ENCODE measurements around the gene DDX19B.
"Not testable (repeated sequence)": the region's sequence is repeated elsewhere in the genome, so short reads cannot be mapped to it uniquely, and the experiment has no call there.

Gene DDX19B

GRCh38 chr16:70292148-70292547 lies 6.8 kb upstream of the DDX19B start:
- not testable (repeated sequence) for H4K91ac ChIP-seq (ENCODE audit: low read depth, low read length, poor library complexity); H3K14ac ChIP-seq (ENCODE audit: low read length); H2AK5ac ChIP-seq (ENCODE audit: low read depth, low read length); H2BK15ac ChIP-seq (ENCODE audit: low read length); H3K27ac ChIP-seq (replicated peaks; ENCODE audit: low read length); H3K9me3 ChIP-seq (replicated peaks in 1 of 2; ENCODE audit: control insufficient read depth in 2 of 2, insufficient read depth in 1 of 2, low read depth in 1 of 2, low read length in 2 of 2); H4K8ac ChIP-seq (ENCODE audit: low read depth, low read length); H3K23ac ChIP-seq (ENCODE audit: low read depth, low read length, poor library complexity); H3K4me3 ChIP-seq (ENCODE audit: low read length in 2 of 2); H3K79me1 ChIP-seq (ENCODE audit: low read depth, low read length); H3K18ac ChIP-seq (ENCODE audit: low read length); H2AFZ ChIP-seq (ENCODE audit: low read length); H2BK120ac ChIP-seq (ENCODE audit: low read depth, low read length); H3K4me2 ChIP-seq (ENCODE audit: insufficient read depth, low read length, poor library complexity, severe bottlenecking); H2BK5ac ChIP-seq (ENCODE audit: low read length); DNase-seq (ENCODE audit: low spot score); H3K36me3 ChIP-seq (replicated peaks in 1 of 2; ENCODE audit: control insufficient read depth in 2 of 2, insufficient read depth in 2 of 2, low read length in 2 of 2); H3K27me3 ChIP-seq (ENCODE audit: control insufficient read depth in 3 of 3, insufficient read depth in 3 of 3, low read depth in 1 of 3, low read length in 3 of 3); H3K4me1 ChIP-seq (ENCODE audit: control insufficient read depth in 2 of 2, insufficient read depth in 1 of 2, low read depth in 1 of 2, low read length in 2 of 2); H3K9ac ChIP-seq (ENCODE audit: low read depth, low read length, poor library complexity); H3K4ac ChIP-seq (ENCODE audit: low read length); H2BK12ac ChIP-seq (ENCODE audit: low read length)
- WGBS, 2 donors (ENCODE audit: extremely low coverage in 2 of 2, insufficient read length in 2 of 2, insufficient replicate concordance in 1 of 2): no CpG with 5 or more reads among the region's 11 CpGs

DNA sequence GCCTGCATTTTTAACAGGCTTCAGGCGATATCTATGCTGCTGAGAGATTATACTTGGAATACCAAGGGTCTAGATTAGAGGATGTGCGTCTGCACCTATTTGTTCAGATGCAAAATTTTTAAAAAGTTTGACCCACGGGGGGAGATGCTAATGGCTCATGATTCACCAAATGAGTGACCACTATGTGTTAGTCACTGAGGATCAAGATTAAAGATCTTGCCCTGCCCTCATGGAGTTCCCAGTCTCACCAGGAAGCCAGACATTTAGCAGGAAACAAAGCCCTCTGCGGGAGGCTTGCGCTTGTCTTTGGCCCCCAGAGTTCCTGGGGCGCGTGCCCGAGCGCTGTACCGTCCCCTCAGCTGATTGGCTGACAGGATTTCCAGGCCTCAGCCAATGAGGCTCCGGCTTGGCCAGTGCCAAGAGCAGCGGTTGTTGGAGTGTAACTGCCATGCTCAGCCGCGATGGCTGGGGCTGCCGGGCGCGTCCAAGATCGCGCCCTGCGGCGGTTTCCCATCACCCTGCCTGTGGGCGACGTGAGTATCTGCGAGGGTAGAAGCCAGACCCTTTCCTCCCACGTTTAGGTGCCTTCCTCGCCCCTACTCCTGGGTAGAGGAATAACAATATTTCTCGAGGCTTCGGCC lies 4.5 kb upstream of the DDX19B start:
- no peak for DNase-seq (ENCODE audit: low spot score)
- H2BK5ac ChIP-seq (ENCODE audit: low read length): no peak overlapping the region
- H2AFZ ChIP-seq (ENCODE audit: low read length): no peak overlapping the region
- H3K4me1 ChIP-seq (ENCODE audit: control insufficient read depth in 2 of 2, insufficient read depth in 1 of 2, low read depth in 1 of 2, low read length in 2 of 2): peaks cover 0 to 3% of the 10 kb centered on the region in 2 donors
- no peak overlapping the region for H3K27ac ChIP-seq (replicated peaks; ENCODE audit: low read length)
- no peak overlapping the region for H3K4ac ChIP-seq (ENCODE audit: low read length)
- H3K23ac ChIP-seq (ENCODE audit: low read depth, low read length, poor library complexity): no peak overlapping the region
- no peak overlapping the region for H3K4me2 ChIP-seq (ENCODE audit: insufficient read depth, low read length, poor library complexity, severe bottlenecking)
- no peak overlapping the region for H2AK5ac ChIP-seq (ENCODE audit: low read depth, low read length)
- H2BK120ac ChIP-seq (ENCODE audit: low read depth, low read length): no peak overlapping the region
- no peak overlapping the region for H4K8ac ChIP-seq (ENCODE audit: low read depth, low read length)
- H3K14ac ChIP-seq (ENCODE audit: low read length): no peak overlapping the region
- no peaks in the 10 kb centered on the region for H3K27me3 ChIP-seq (ENCODE audit: control insufficient read depth in 3 of 3, insufficient read depth in 3 of 3, low read depth in 1 of 3, low read length in 3 of 3)
- H4K91ac ChIP-seq (ENCODE audit: low read depth, low read length, poor library complexity): no peak overlapping the region
- no peak overlapping the region for H3K4me3 ChIP-seq (ENCODE audit: low read length in 2 of 2)
- H2BK15ac ChIP-seq (ENCODE audit: low read length): no peak overlapping the region
- H3K79me1 ChIP-seq (ENCODE audit: low read depth, low read length): peaks cover 2% of the 10 kb centered on the region
- no peaks in the 10 kb centered on the region for H3K36me3 ChIP-seq (replicated peaks in 1 of 2; ENCODE audit: control insufficient read depth in 2 of 2, insufficient read depth in 2 of 2, low read length in 2 of 2)
- H3K18ac ChIP-seq (ENCODE audit: low read length): no peak overlapping the region
- peaks cover 0 to 6% of the 10 kb centered on the region in 2 donors for H3K9me3 ChIP-seq (replicated peaks in 1 of 2; ENCODE audit: control insufficient read depth in 2 of 2, insufficient read depth in 1 of 2, low read depth in 1 of 2, low read length in 2 of 2)
- H3K9ac ChIP-seq (ENCODE audit: low read depth, low read length, poor library complexity): no peak overlapping the region
- no peak overlapping the region for H2BK12ac ChIP-seq (ENCODE audit: low read length)
- no CpG with 5 or more reads among the region's 28 CpGs for WGBS, 2 donors (ENCODE audit: extremely low coverage in 2 of 2, insufficient read length in 2 of 2, insufficient replicate concordance in 1 of 2)

DNA sequence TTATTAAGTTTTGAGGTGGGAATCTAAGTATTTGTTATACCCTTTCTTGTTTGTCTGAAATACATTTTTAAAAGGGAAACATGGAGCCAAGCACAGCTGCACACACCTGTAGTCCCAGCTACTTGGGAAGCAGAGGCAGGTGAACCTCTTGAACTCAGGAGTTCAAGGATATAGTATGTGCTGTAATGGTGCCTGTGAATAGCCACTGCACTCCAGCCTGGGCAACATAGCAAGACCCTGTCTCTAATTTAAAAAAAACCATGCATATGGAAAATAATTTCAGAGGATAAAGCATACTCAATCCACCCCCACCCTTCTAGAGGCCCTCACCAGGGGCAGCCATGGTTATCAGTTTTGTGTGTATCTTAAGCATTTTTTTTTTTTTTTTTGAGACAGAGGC lies 3.4 kb upstream of the DDX19B start:
- Histone ChIP-seq H3K4ac (ENCODE audit: low read length) (no peak overlapping the region), H2AK5ac (ENCODE audit: low read depth, low read length) (no peak overlapping the region), H4K91ac (ENCODE audit: low read depth, low read length, poor library complexity) (no peak overlapping the region), H2BK5ac (ENCODE audit: low read length) (no peak overlapping the region), H2BK12ac (ENCODE audit: low read length) (no peak overlapping the region), H3K27me3 (ENCODE audit: control insufficient read depth in 3 of 3, insufficient read depth in 3 of 3, low read depth in 1 of 3, low read length in 3 of 3) (no peaks in the 10 kb centered on the region), H3K9me3 (replicated peaks in 1 of 2; ENCODE audit: control insufficient read depth in 2 of 2, insufficient read depth in 1 of 2, low read depth in 1 of 2, low read length in 2 of 2) (peaks cover 0 to 10% of the 10 kb centered on the region in 2 donors), H3K36me3 (replicated peaks in 1 of 2; ENCODE audit: control insufficient read depth in 2 of 2, insufficient read depth in 2 of 2, low read length in 2 of 2) (peaks cover 0 to under 1% of the 10 kb centered on the region in 2 donors), H3K4me2 (ENCODE audit: insufficient read depth, low read length, poor library complexity, severe bottlenecking) (no peak overlapping the region), H3K9ac (ENCODE audit: low read depth, low read length, poor library complexity) (no peak overlapping the region), H3K18ac (ENCODE audit: low read length) (no peak overlapping the region), H2BK15ac (ENCODE audit: low read length) (no peak overlapping the region), H3K4me1 (ENCODE audit: control insufficient read depth in 2 of 2, insufficient read depth in 1 of 2, low read depth in 1 of 2, low read length in 2 of 2) (peaks cover 1 to 3% of the 10 kb centered on the region in 2 donors), H4K8ac (ENCODE audit: low read depth, low read length) (no peak overlapping the region), H3K27ac (replicated peaks; ENCODE audit: low read length) (no peak overlapping the region), H3K23ac (ENCODE audit: low read depth, low read length, poor library complexity) (no peak overlapping the region), H2AFZ (ENCODE audit: low read length) (no peak overlapping the region), H3K4me3 (ENCODE audit: low read length in 2 of 2) (no peak overlapping the region), H2BK120ac (ENCODE audit: low read depth, low read length) (no peak overlapping the region), H3K79me1 (ENCODE audit: low read depth, low read length) (peaks cover 2% of the 10 kb centered on the region), H3K14ac (ENCODE audit: low read length) (no peak overlapping the region)
- no peak for DNase-seq (ENCODE audit: low spot score)

- Histone ChIP-seq H3K4me1 (ENCODE audit: control insufficient read depth in 2 of 2, insufficient read depth in 1 of 2, low read depth in 1 of 2, low read length in 2 of 2) (peaks cover 1 to 3% of the 10 kb centered on the region in 2 donors), H3K23ac (ENCODE audit: low read depth, low read length, poor library complexity) (no peak overlapping the region), H3K36me3 (replicated peaks in 1 of 2; ENCODE audit: control insufficient read depth in 2 of 2, insufficient read depth in 2 of 2, low read length in 2 of 2) (peaks cover 0 to 20% of the 10 kb centered on the region in 2 donors), H4K8ac (ENCODE audit: low read depth, low read length) (no peak overlapping the region), H3K14ac (ENCODE audit: low read length) (no peak overlapping the region), H2BK12ac (ENCODE audit: low read length) (no peak overlapping the region), H2AFZ (ENCODE audit: low read length) (no peak overlapping the region), H3K4ac (ENCODE audit: low read length) (no peak overlapping the region), H3K9me3 (replicated peaks in 1 of 2; ENCODE audit: control insufficient read depth in 2 of 2, insufficient read depth in 1 of 2, low read depth in 1 of 2, low read length in 2 of 2) (peaks cover 0 to 15% of the 10 kb centered on the region in 2 donors), H3K79me1 (ENCODE audit: low read depth, low read length) (peaks cover 5% of the 10 kb centered on the region), H2BK5ac (ENCODE audit: low read length) (no peak overlapping the region), H3K4me3 (ENCODE audit: low read length in 2 of 2) (no peak overlapping the region), H4K91ac (ENCODE audit: low read depth, low read length, poor library complexity) (no peak overlapping the region), H2BK15ac (ENCODE audit: low read length) (no peak overlapping the region), H3K18ac (ENCODE audit: low read length) (no peak overlapping the region), H3K9ac (ENCODE audit: low read depth, low read length, poor library complexity) (no peak overlapping the region), H2AK5ac (ENCODE audit: low read depth, low read length) (no peak overlapping the region), H3K27me3 (ENCODE audit: control insufficient read depth in 3 of 3, insufficient read depth in 3 of 3, low read depth in 1 of 3, low read length in 3 of 3) (no peaks in the 10 kb centered on the region), H2BK120ac (ENCODE audit: low read depth, low read length) (no peak overlapping the region), H3K4me2 (ENCODE audit: insufficient read depth, low read length, poor library complexity, severe bottlenecking) (no peak overlapping the region), H3K27ac (replicated peaks; ENCODE audit: low read length) (no peak overlapping the region)
- DNase-seq (ENCODE audit: low spot score): no peak
- WGBS, 2 donors (ENCODE audit: extremely low coverage in 2 of 2, insufficient read length in 2 of 2, insufficient replicate concordance in 1 of 2): no CpG with 5 or more reads among the region's 1 CpG
Observed at GRCh38 chr16:70301121-70301520, 2.1 kb downstream of the DDX19B start.

Data from neuronal stem cell (in vitro differentiated cells).